Muscle layer of duodenum (tissue), 2 donors: ENCODE results near the gene SQSTM1.

ENCODE experiments used
- H3K27ac ChIP-seq: one replicate; pipeline ENCODE4 v1.7.0; 2013; ENCODE audit warnings: mild to moderate bottlenecking, low read length
- H3K27me3 ChIP-seq: one replicate; pipeline ENCODE4 v1.7.0; 2013; ENCODE audit warnings: low read depth, mild to moderate bottlenecking, control low read depth, low read length
- H3K36me3 ChIP-seq, 2 donors: one replicate each; pipeline ENCODE4 v1.7.0; 2013; ENCODE audit warnings: low read length in 2 of 2, control low read depth in 1 of 2, mild to moderate bottlenecking in 1 of 2; ENCODE audit not compliant: insufficient read depth in 2 of 2, control insufficient read depth in 1 of 2
- H3K4me1 ChIP-seq, 2 donors: one replicate each; pipeline ENCODE4 v1.7.0; 2013; ENCODE audit warnings: low read length in 2 of 2, mild to moderate bottlenecking in 2 of 2, control low read depth in 1 of 2, moderate library complexity in 1 of 2; ENCODE audit not compliant: insufficient read depth in 2 of 2, control insufficient read depth in 1 of 2
- H3K4me3 ChIP-seq, 2 donors: one replicate each; pipeline ENCODE4 v1.7.0; 2013; ENCODE audit warnings: low read length in 2 of 2, low read depth in 1 of 2, mild to moderate bottlenecking in 1 of 2
- H3K9me3 ChIP-seq, 2 donors: one replicate each; pipeline ENCODE4 v1.7.0; 2013; ENCODE audit warnings: low read length in 2 of 2, control low read depth in 1 of 2, mild to moderate bottlenecking in 1 of 2; ENCODE audit not compliant: control insufficient read depth in 1 of 2
- donor health status: healthy.

The SQSTM1 gene

DNA sequence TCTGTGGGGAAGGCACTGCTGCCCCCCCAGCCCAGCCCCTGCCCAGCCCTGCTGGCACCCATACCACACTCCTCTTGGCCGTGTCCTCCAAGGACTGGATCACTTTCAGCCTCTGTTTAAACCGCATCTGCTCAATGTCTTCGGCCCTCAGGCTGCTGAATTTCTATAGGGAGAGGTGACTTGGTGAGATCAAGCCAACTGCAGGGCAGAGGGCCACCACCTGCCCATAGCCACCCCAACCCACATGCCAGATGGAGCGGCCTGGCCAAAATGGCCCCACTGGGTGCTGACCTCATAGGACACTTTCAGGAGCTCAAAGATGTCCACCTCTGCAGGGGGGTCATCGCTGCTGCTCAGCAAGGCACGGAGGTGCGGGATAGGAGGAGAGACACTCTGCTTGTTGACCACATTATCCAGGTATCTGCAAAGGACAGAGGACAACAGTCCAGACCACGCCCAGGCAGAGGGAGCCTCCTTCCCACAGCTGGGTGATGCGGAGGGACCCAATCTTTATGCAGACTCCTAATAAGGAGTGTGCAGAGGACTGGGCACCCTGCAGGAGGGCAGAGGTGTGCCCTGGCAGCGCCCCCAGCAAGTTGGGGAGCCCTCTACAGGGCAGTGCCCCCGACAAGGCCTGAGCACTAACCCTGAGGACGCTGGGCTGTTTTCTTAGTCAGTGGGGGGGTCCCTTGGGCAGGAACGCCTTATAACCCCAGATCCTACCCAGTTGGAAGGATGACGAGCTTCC, 52.3 kb downstream of the SQSTM1 start:
- H3K9me3 ChIP-seq, result no peaks in the 10 kb centered on the region
- no peaks in the 10 kb centered on the region for H3K27me3 ChIP-seq
- peaks cover 49 to 79% of the 10 kb centered on the region in 2 donors for H3K36me3 ChIP-seq
- no peak overlapping the region for H3K27ac ChIP-seq
- H3K4me3 ChIP-seq, result no peak overlapping the region
- no peaks in the 10 kb centered on the region for H3K4me1 ChIP-seq

DNA sequence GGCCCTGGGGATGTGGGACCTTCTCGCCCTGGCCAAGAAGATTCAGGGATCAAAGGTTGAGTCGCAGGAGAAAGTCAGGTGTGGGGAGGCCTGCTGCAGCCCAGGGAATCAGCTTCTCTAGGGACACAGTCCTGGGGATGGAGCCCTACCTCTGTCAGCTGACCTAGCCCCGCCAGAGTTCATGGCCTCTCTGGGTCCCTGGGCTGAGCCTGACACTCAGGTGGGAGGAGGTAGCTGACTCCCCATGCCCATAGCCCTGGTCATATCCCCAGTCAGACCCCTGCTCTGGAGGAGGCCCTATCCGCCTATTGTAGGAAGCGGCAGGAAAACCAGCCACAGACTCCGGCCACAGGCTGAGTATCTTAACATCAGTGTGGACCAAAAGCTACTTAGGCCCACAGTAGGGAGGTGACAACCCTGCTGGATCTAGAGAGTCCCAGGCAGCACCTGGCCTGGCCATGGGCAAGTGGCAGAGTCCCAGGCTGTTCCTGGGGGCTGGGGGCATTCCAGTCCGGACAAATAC, 52.9 kb downstream of the SQSTM1 start:
- peaks cover 53 to 84% of the 10 kb centered on the region in 2 donors for H3K36me3 ChIP-seq
- no peak overlapping the region for H3K27ac ChIP-seq

DNA sequence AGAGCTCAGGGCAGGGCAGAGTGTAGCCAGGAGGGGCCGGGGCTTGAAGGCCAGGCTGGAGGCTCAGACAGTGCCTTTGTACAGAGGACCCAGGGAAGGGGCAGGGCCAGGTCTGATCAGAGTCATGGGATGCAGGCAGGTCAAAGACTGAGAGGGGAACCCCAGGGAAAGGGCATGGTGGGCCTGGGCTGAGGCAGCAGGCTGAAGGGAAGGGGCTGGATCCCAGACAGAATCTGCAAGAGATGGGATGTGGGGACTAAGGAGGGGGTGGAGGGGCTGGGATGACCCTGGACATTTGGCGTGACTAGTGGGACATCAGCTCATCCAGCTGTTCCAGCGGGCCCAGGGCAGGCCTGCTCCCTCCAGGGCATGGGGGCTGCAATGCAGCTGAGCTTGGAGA, 53.4 kb downstream of the SQSTM1 start:
- Histone ChIP-seq H3K36me3 (peaks cover 53 to 84% of the 10 kb centered on the region in 2 donors), H3K27me3 (no peaks in the 10 kb centered on the region), H3K4me3 (no peak overlapping the region), H3K27ac (no peak overlapping the region), H3K4me1 (no peaks in the 10 kb centered on the region), H3K9me3 (no peaks in the 10 kb centered on the region)

More for the DNA sequence above, 52.9 kb downstream of the SQSTM1 start:
- Histone ChIP-seq H3K4me1 (no peaks in the 10 kb centered on the region), H3K4me3 (no peak overlapping the region), H3K9me3 (no peaks in the 10 kb centered on the region), H3K27me3 (no peaks in the 10 kb centered on the region)

DNA sequence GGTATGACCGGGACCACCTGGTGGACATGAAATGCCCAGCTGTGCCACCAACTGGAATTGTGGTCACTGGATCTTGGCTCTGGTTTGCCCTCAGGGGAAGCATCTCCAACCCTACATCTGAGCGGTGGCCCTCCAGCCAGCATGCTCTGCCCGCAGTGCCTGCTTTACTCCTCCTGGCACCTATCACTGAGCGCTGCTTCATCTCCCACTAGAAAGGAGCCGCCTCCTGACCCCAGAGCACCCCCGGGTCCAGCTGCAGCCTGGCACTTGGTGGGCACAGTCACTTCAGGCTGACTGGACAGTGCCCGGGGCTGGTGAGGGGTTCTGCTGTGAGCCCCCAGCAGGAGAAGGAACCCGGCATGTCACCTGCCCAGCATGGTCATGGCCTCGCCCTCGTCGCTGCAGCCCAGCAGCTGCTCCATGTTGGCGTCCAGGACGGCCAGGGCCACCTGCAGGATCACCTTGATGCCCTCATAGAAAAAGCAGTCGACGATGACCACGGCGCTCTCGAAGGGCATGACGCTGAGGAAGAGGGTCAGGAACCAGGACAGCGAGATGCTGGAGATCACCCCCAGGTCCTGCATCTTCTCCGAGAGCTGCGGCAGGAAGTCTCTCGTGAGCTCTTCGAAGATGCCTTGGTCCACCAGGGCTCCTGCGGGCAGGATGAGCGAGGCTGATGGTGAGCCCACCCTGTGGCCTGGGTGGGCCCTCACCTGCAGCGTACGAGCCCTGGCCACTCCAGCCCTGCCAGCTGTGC, 54.0 kb downstream of the SQSTM1 start:
- Histone ChIP-seq H3K9me3 (no peaks in the 10 kb centered on the region), H3K27ac (no peak overlapping the region), H3K27me3 (no peaks in the 10 kb centered on the region), H3K36me3 (peaks cover 47 to 82% of the 10 kb centered on the region in 2 donors), H3K4me3 (no peak overlapping the region), H3K4me1 (no peaks in the 10 kb centered on the region)

DNA sequence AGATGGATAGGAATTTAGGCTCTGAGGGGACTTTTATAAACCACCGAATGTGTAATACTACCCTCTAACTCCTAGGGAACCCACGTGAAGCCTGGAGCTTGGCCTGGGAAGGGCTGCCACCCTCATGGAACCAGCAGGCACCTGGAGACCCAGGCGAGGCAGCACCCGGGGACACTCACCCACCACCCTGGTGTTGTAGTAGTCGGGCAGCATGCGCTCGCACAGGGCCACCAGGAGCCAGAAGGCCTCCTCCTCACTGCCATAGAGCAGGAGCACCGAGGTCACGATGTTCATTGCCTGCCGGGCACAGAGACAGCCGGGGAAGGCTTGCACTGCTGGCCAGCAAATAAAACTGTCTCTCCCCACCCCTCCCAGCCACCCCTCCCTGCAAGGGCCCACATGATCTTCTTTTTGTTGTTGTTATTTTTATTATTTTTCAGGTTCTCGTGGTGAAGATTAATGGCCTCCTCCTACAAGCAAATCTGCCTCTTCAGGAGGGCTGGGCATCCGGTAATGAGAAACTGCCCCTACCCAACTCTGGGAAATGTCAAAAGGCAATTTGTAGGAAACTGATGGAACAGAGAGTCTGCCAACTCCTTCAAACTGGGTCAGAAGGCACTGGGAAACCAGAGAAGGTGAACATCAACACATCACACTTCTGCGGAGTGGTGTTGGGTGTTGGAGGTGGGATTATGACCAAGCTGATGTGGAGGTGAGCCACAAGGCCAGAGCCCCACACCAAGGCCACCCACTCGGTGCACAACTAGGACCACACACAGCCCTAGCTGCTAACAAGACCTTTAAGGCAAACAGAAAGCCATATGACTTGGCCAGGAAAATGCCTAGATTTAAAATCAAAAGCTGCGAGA, 55.3 kb downstream of the SQSTM1 start:
- Histone ChIP-seq H3K27ac (no peak overlapping the region), H3K9me3 (no peaks in the 10 kb centered on the region), H3K4me3 (no peak overlapping the region), H3K4me1 (no peaks in the 10 kb centered on the region), H3K27me3 (no peaks in the 10 kb centered on the region), H3K36me3 (peaks cover 41 to 74% of the 10 kb centered on the region in 2 donors)

DNA sequence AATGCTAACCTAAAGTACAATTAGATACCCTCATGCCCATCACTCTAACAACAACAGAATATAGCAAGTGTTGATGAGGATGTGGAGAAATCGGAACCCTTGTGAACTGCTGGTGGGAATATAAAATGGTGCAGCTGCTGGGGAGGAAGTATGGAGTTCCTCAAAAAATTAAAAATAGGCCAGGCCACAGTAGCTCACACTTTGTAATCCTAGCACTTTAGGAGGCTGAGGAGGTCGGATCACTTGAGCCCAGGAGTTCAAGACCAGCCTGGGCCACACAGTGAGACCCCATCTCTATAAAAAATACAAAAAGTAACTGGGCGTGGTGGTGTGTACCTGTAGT, 55.9 kb downstream of the SQSTM1 start:
- Histone ChIP-seq H3K4me1 (no peaks in the 10 kb centered on the region), H3K27me3 (no peaks in the 10 kb centered on the region), H3K4me3 (no peak overlapping the region), H3K36me3 (peaks cover 36 to 73% of the 10 kb centered on the region in 2 donors), H3K9me3 (no peaks in the 10 kb centered on the region), H3K27ac (no peak overlapping the region)

DNA sequence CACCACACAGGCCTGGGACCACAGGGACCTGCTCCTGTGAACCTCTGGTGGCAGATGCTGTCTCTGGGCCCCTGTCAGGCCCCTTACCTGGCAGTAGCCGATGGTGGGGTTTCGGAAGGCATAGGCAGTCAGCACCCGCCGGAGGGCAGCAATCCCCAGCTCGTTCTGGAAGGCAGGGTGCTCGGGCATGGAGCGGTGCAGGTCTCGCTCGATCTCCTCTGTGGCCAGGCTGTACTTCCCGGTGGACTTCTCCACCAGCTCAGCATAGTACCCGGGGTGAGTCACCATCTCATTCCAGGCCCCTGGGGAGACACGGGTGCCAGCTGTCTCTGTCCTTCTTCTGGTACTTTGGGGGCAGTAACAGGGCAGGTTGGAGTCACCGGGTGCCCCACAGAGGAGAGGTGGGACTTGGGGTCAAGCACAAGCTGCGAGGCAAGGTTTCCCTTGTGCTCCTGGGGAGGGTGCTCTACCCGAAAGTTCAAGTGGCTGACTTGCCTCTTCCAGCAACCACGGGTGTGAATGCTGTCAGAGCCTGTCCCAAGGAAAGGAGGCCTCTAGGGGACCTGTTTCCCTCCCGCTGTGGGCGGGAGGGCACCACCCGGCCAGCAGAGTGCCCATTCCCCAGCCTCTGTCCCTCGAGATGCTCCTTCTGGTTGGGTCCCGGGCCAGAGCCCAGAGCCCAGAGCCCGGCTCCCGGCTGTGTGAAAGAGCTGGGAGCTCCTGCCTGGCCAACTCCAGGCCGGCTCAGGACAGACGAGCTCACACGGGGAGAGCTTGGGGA, 57.7 kb downstream of the SQSTM1 start:
- Histone ChIP-seq H3K4me3 (no peak overlapping the region), H3K36me3 (peaks cover 23 to 68% of the 10 kb centered on the region in 2 donors), H3K4me1 (no peaks in the 10 kb centered on the region), H3K27me3 (no peaks in the 10 kb centered on the region), H3K9me3 (peaks cover 1 to 11% of the 10 kb centered on the region in 2 donors), H3K27ac (no peak overlapping the region)

DNA sequence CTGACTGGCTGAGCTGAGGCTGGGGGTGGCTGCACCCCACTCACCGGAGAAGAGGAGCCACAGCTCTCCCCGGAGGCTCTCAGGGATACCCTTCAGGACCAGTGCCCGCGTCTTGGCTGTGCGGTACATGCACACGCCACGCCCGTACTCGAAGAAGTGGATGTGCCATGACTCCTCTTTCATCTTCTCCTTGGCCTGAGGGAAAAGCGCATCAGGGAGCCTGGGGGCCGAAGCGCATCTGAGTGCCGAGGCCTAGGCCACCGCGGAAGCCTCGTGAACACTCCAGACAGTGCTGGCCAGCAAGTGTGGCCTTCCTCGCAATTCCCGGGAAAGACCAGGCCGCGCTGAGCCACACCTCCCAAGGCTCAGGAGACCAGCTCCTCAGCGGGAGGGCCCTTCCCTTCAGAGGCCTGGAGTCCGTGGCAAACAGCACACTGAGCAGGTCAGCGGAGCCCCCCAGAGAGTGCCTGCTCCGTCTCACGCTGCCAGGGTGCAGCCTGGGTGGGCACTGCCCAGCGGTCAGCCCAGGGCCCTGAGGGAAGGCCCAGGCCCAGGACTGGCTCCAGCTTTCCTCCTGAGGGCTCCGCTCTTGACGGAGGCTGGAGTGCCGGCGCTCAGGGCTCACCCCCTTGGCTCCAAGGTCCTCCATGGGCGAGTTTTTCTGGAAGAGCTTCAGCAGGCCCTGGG, 58.4 kb downstream of the SQSTM1 start:
- no peaks in the 10 kb centered on the region for H3K27me3 ChIP-seq
- no peak overlapping the region for H3K4me3 ChIP-seq
- H3K9me3 ChIP-seq, result peaks cover 4 to 18% of the 10 kb centered on the region in 2 donors
- peaks cover 28 to 68% of the 10 kb centered on the region in 2 donors for H3K36me3 ChIP-seq
- H3K4me1 ChIP-seq, result no peaks in the 10 kb centered on the region
- no peak overlapping the region for H3K27ac ChIP-seq

DNA sequence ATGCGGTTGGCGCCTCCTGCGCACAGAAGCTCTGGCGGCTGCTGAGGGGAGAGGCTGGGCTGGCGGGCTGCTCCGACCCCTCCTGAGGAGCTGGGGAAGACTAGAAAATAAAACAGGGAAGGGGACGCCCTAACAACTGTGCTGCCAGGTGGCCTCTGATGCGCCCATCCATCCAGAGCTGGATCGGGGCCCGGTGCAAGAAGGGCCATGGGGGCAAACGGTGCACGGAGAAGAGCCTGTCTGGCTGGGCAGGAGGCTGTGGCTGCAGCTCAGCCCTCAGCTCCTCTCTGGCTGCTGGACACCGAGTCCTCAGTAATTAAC, 58.9 kb downstream of the SQSTM1 start:
- peaks cover 34 to 68% of the 10 kb centered on the region in 2 donors for H3K36me3 ChIP-seq

DNA sequence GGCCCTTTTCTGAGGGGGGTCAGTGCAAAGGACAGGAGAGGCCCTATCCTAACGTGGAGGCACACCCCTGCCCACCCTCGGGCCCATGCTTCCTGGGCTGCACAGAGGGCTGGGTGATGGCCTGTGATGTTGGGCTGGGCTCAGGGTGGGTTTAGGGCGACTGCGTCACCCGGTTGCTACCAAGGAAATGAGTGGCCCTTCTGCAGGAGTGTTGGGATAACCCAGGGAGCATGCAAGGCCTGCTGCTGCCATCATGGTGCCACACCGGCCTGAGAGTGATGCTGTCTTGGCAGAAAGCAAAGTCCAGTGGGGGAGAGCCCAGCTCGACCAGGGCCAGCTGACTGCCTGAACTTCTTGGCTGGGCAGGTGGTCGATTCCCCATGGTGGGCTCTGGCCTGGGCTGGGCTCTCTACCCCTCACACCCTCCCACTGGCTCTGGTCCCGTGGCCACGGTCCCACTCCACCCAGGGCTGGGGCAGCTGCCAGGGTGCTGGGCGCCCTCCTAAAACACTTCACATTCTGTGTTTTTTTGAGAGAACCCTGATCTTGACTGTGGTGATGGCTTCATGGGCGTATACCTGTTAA, 59.5 kb downstream of the SQSTM1 start:
- Histone ChIP-seq H3K27ac (no peak overlapping the region), H3K36me3 (peaks cover 38 to 68% of the 10 kb centered on the region in 2 donors), H3K9me3 (peaks cover 4 to 20% of the 10 kb centered on the region in 2 donors), H3K4me3 (no peak overlapping the region), H3K4me1 (no peaks in the 10 kb centered on the region), H3K27me3 (no peaks in the 10 kb centered on the region)

More for the DNA sequence above, 58.9 kb downstream of the SQSTM1 start:
- Histone ChIP-seq H3K4me3 (no peak overlapping the region), H3K4me1 (no peaks in the 10 kb centered on the region), H3K9me3 (peaks cover 4 to 20% of the 10 kb centered on the region in 2 donors), H3K27ac (no peak overlapping the region), H3K27me3 (no peaks in the 10 kb centered on the region)
